ENCODE results near the gene SYCP2.

DNA sequence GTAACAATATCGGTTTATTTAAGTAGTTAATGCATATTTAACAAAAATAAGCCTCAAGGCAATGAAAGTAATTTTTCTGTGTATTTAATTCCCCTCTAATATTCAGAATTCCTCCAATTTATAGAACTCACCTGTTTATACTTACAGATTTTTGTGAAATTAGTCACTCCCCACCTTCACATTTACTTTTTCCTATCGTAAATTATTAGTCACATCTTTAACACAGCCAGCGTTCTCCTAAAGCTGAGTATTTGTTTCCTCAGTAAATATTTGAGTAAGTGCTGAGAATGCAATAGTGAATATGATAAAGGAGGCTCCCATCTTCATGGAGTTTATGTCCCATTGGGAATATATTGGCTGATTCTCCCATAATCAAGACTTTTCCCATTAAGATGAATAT is 88.0 kb downstream of the SYCP2 start:
- no peak for TF ChIP-seq ELF4 (IDR thresholded peaks at IDR 0.05)
- TF ChIP-seq L3MBTL2 (conservative IDR thresholded peaks at IDR 0.05): no peak

All from HEK293T (cell line).